WTC11 (cell line): ENCODE data around the gene TMEM198. TPM values are rescaled to one million over a fixed set of nuclear protein-coding genes. Genes with fewer than 3 reads are reported as not detected.

Experiments used
- ATAC-seq: fragments of 200-7000 bp; cut with Tn5 transposase; 2 replicates; pipeline ENCODE4 v1.10.0; 2021; ENCODE audit warnings: mild to moderate bottlenecking, moderate library complexity
- CTCF ChIA-PET: fragments of 300-600 bp; sonication (Branson Sonifier 250); formaldehyde crosslinking; loops from one replicate; lab custom pipeline; 2021; ENCODE audit warnings: antibody characterized with exemption; lab: Charles Lee
- POLR2A ChIA-PET: fragments of 350-600 bp; sonication (Branson Sonifier 250); formaldehyde crosslinking; loops from one replicate; lab custom pipeline; 2021; ENCODE audit warnings: antibody characterized with exemption; lab: Charles Lee
- DNase-seq: peaks from one replicate; pipeline ENCODE4 v3.0.0; 2021; ENCODE audit warnings: low spot score
- H3K27ac Mint-ChIP-seq: 2 replicates; pipeline ENCODE4 v1.8.0; 2021; ENCODE audit warnings: mixed read lengths
- H3K27me3 Mint-ChIP-seq: 2 replicates; pipeline ENCODE4 v1.8.0; 2021; ENCODE audit warnings: low read depth, mild to moderate bottlenecking, moderate library complexity, mixed read lengths
- H3K36me3 Mint-ChIP-seq: 2 replicates; pipeline ENCODE4 v1.8.0; 2021; ENCODE audit warnings: mixed read lengths
- H3K4me1 Mint-ChIP-seq: 2 replicates; pipeline ENCODE4 v1.8.0; 2022; ENCODE audit warnings: mixed read lengths
- H3K4me3 Mint-ChIP-seq: 2 replicates; pipeline ENCODE4 v1.8.0; 2021; ENCODE audit warnings: mild to moderate bottlenecking, moderate library complexity, mixed read lengths
- H3K9me3 Mint-ChIP-seq: 2 replicates; pipeline ENCODE4 v1.8.0; 2021; ENCODE audit warnings: mixed read lengths
- ATF1 ChIP-seq: sonication (generic); formaldehyde crosslinking; IDR thresholded peaks from 2 replicates; pipeline ENCODE4 v1.8.1; 2023; ENCODE audit warnings: mild to moderate bottlenecking, moderate library complexity, missing genetic modification reagents
- CREM ChIP-seq: sonication (generic); formaldehyde crosslinking; IDR thresholded peaks from 2 replicates; pipeline ENCODE4 v1.8.1; 2022; ENCODE audit warnings: mild to moderate bottlenecking, missing genetic modification reagents, moderate library complexity
- FOXK1 ChIP-seq: sonication (generic); formaldehyde crosslinking; IDR thresholded peaks from 2 replicates; pipeline ENCODE4 v1.8.0; 2022; ENCODE audit warnings: mild to moderate bottlenecking, moderate library complexity, missing genetic modification reagents
- HMGA2 ChIP-seq: fragments of 250-450 bp; sonication (Bioruptor Pico); IDR thresholded peaks from 2 replicates; pipeline ENCODE4 v1.4.0; 2021; ENCODE audit warnings: mild to moderate bottlenecking, moderate library complexity
- JUN ChIP-seq: sonication (generic); formaldehyde crosslinking; IDR thresholded peaks from 2 replicates; pipeline ENCODE4 v1.8.0; 2023; ENCODE audit warnings: mild to moderate bottlenecking, missing genetic modification reagents
- NFATC4 ChIP-seq: fragments of 250-450 bp; sonication (Bioruptor Pico); IDR thresholded peaks from 2 replicates; pipeline ENCODE4 v1.9.0; 2021; ENCODE audit warnings: mild to moderate bottlenecking
- NFYB ChIP-seq: sonication (generic); formaldehyde crosslinking; conservative IDR thresholded peaks from 2 replicates; pipeline ENCODE4 v1.8.0; 2022; ENCODE audit warnings: low read depth, missing genetic modification reagents
- NR1H2 ChIP-seq: sonication (generic); formaldehyde crosslinking; IDR thresholded peaks from 2 replicates; pipeline ENCODE4 v1.9.0; 2021; ENCODE audit warnings: mild to moderate bottlenecking, moderate library complexity, missing genetic modification reagents
- PRRX2 ChIP-seq: fragments of 250-450 bp; sonication (Bioruptor Pico); IDR thresholded peaks from 2 replicates; pipeline ENCODE4 v1.8.0; 2021; ENCODE audit warnings: mild to moderate bottlenecking
- RELA ChIP-seq: sonication (generic); formaldehyde crosslinking; IDR thresholded peaks from 2 replicates; pipeline ENCODE4 v1.8.1; 2022; ENCODE audit warnings: missing genetic modification reagents, mild to moderate bottlenecking, borderline replicate concordance
- SMAD3 ChIP-seq: sonication (generic); formaldehyde crosslinking; IDR thresholded peaks from 2 replicates; pipeline ENCODE4 v1.8.0; 2022; ENCODE audit warnings: missing genetic modification reagents, mild to moderate bottlenecking, borderline replicate concordance
- SOX15 ChIP-seq: fragments of 250-450 bp; sonication (Bioruptor Pico); IDR thresholded peaks from 2 replicates; pipeline ENCODE4 v1.9.0; 2021; ENCODE audit warnings: mild to moderate bottlenecking
- total RNA-seq: library from RNA; stranded (reverse); gene quantifications from 3 replicates; pipeline ENCODE4 v1.2.3, GENCODE V29; 2021
- TF ChIP-seq, protein P1 (sequence below): sonication (generic); formaldehyde crosslinking; IDR thresholded peaks from 2 replicates; pipeline ENCODE4 v1.8.1; 2022; ENCODE audit warnings: low read depth, missing genetic modification reagents, borderline replicate concordance
- TF ChIP-seq, protein P2 (sequence below): fragments of 250-450 bp; sonication (Bioruptor Pico); IDR thresholded peaks from 2 replicates; pipeline ENCODE4 v1.9.0; 2021; ENCODE audit warnings: mild to moderate bottlenecking
- TF ChIP-seq, protein P3 (sequence below): sonication (generic); formaldehyde crosslinking; IDR thresholded peaks from 2 replicates; pipeline ENCODE4 v1.8.1; 2023; ENCODE audit warnings: mild to moderate bottlenecking, missing genetic modification reagents, moderate library complexity
- TF ChIP-seq, protein P4 (sequence below): fragments of 250-450 bp; sonication (Bioruptor Pico); IDR thresholded peaks from 2 replicates; pipeline ENCODE4 v2.1.2; 2022; ENCODE audit warnings: mild to moderate bottlenecking, moderate library complexity
- TF ChIP-seq, protein P5 (sequence below): fragments of 250-450 bp; sonication (Bioruptor Pico); conservative IDR thresholded peaks from 2 replicates; pipeline ENCODE4 v1.9.0; 2021; ENCODE audit warnings: mild to moderate bottlenecking
- TF ChIP-seq, protein P6 (sequence below): sonication (generic); formaldehyde crosslinking; IDR thresholded peaks from 2 replicates; pipeline ENCODE4 v1.8.1; 2023; ENCODE audit warnings: mild to moderate bottlenecking, missing genetic modification reagents

TMEM198 gene
- total RNA-seq, 1 experiment from 2014 or later: 7.1 TPM

DNA sequence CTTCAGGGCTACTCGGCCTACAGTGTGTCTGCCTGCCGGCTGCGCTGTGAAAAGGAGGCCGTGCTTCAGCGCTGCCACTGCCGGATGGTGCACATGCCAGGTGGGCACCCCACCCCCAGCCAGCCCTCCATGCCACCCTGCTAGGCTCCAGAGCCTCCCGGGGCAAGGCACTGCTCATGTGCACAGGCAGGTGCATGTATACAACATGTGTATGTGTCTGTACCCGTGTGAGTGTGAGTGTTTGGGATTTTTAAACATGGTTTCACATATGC is 11.5 kb upstream of the TMEM198 start:
- ChIA-PET CTCF (interaction anchor here (1.1 to 41.3 kb wide), 7 partner anchors 9 to 129 kb away, joined by 3 to 2316 read pairs (median 104); partner anchors contain the start of genes ASIC4 and GMPPA), POLR2A (no interaction called here)
- no peak overlapping the region for H3K27ac Mint-ChIP-seq
- no peak overlapping the region for H3K4me3 Mint-ChIP-seq
- no peaks in the 10 kb centered on the region for H3K36me3 Mint-ChIP-seq
- TF ChIP-seq NR1H2 (CRISPR knock-in tag) (no peak), NFATC4 (no peak), PRRX2 (CRISPR knock-in tag) (no peak), NFYB (CRISPR knock-in tag) (no peak), CREM (CRISPR knock-in tag) (no peak), RELA (CRISPR knock-in tag) (no peak), ATF1 (CRISPR knock-in tag) (no peak), SOX15 (CRISPR knock-in tag) (no peak), HMGA2 (no peak), SMAD3 (CRISPR knock-in tag) (no peak), FOXK1 (no peak), JUN (CRISPR knock-in tag) (no peak)
- TF ChIP-seq, protein P1, sequence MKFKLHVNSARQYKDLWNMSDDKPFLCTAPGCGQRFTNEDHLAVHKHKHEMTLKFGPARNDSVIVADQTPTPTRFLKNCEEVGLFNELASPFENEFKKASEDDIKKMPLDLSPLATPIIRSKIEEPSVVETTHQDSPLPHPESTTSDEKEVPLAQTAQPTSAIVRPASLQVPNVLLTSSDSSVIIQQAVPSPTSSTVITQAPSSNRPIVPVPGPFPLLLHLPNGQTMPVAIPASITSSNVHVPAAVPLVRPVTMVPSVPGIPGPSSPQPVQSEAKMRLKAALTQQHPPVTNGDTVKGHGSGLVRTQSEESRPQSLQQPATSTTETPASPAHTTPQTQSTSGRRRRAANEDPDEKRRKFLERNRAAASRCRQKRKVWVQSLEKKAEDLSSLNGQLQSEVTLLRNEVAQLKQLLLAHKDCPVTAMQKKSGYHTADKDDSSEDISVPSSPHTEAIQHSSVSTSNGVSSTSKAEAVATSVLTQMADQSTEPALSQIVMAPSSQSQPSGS (CRISPR knock-in tag): no peak
- TF ChIP-seq, protein P2, sequence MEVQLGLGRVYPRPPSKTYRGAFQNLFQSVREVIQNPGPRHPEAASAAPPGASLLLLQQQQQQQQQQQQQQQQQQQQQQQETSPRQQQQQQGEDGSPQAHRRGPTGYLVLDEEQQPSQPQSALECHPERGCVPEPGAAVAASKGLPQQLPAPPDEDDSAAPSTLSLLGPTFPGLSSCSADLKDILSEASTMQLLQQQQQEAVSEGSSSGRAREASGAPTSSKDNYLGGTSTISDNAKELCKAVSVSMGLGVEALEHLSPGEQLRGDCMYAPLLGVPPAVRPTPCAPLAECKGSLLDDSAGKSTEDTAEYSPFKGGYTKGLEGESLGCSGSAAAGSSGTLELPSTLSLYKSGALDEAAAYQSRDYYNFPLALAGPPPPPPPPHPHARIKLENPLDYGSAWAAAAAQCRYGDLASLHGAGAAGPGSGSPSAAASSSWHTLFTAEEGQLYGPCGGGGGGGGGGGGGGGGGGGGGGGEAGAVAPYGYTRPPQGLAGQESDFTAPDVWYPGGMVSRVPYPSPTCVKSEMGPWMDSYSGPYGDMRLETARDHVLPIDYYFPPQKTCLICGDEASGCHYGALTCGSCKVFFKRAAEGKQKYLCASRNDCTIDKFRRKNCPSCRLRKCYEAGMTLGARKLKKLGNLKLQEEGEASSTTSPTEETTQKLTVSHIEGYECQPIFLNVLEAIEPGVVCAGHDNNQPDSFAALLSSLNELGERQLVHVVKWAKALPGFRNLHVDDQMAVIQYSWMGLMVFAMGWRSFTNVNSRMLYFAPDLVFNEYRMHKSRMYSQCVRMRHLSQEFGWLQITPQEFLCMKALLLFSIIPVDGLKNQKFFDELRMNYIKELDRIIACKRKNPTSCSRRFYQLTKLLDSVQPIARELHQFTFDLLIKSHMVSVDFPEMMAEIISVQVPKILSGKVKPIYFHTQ (CRISPR knock-in tag): no peak
- TF ChIP-seq, protein P3, sequence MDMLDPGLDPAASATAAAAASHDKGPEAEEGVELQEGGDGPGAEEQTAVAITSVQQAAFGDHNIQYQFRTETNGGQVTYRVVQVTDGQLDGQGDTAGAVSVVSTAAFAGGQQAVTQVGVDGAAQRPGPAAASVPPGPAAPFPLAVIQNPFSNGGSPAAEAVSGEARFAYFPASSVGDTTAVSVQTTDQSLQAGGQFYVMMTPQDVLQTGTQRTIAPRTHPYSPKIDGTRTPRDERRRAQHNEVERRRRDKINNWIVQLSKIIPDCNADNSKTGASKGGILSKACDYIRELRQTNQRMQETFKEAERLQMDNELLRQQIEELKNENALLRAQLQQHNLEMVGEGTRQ: no peak
- TF ChIP-seq, protein P4, sequence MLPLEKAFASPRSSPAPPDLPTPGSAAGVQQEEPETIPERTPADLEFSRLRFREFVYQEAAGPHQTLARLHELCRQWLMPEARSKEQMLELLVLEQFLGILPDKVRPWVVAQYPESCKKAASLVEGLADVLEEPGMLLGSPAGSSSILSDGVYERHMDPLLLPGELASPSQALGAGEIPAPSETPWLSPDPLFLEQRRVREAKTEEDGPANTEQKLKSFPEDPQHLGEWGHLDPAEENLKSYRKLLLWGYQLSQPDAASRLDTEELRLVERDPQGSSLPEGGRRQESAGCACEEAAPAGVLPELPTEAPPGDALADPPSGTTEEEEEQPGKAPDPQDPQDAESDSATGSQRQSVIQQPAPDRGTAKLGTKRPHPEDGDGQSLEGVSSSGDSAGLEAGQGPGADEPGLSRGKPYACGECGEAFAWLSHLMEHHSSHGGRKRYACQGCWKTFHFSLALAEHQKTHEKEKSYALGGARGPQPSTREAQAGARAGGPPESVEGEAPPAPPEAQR (CRISPR knock-in tag): no peak
- TF ChIP-seq, protein P5, sequence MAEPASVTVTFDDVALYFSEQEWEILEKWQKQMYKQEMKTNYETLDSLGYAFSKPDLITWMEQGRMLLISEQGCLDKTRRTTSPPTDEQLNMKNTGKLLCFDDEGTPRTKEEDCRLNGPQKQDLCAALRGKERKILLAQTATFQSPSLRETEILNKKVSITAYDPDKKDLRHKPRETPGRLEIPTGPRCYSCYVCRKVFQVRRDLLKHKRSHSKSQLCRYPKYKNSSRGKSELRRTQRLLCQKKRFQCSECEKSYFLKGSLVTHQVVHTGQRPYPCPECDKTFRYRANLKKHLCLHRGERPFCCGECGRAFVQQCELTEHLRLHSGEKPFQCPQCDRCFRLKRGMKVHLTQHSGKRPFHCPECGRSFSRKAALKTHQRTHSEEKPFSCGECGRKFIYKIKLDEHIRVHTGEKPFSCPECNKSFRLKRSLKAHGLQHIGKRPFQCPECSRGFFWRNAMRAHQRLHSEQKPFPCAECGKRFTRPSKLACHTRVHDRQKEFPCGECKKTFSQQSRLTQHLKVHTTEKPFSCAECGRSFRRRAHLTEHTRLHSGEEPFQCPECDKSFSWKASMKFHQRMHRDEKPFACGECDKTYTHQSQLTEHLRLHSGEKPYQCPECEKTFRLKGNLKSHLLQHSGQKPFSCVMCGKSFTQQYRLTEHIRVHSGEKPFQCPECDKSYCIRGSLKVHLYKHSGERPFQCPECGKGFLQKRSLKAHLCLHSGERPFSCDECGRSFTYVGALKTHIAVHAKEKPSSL (CRISPR knock-in tag): no peak
- TF ChIP-seq, all 79 proteins: peak for 0
- peaks cover 21% of the 10 kb centered on the region for H3K4me1 Mint-ChIP-seq
- ATAC-seq (no peak), DNase-seq (no peak)
- H3K27me3 Mint-ChIP-seq: peaks cover 38% of the 10 kb centered on the region
- no peaks in the 10 kb centered on the region for H3K9me3 Mint-ChIP-seq

DNA sequence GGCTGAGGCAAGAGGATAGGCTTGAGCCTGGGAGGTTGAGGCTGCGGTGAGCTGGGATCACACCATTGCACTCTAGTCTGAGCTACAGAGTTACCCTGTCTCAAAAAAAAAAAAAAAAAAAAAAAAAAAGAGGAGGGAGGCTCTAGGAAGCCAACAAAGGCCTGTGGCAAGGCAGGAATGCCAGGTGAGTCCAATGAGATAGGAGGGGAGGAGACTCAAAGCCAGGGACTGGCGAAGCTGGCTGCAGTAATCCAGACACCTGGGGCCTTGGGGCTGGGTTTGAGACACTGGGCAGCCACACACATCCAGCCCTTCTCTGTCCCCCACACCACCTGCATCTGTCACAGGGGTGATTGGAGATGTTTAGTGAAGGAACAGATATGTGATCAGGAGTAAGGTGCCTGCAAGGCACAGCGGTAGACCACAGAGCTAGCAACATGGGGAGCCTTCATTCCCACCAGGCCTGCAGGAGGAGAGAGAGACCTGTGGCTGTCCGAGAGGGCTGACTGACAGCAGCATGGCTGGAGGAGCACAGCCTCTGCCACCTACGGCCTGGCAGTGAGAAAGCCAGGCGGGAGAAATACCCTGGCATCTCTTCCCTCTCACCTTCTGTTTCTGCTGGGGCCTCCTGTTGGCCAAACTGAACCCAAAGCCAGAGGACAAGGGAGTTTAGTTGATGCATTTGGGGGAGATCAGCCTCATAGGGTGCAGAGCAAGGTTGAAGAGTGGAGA is 9.7 kb upstream of the TMEM198 start:
- ATAC-seq (peak; percentile 6), DNase-seq (no peak)
- TF ChIP-seq, protein P6, sequence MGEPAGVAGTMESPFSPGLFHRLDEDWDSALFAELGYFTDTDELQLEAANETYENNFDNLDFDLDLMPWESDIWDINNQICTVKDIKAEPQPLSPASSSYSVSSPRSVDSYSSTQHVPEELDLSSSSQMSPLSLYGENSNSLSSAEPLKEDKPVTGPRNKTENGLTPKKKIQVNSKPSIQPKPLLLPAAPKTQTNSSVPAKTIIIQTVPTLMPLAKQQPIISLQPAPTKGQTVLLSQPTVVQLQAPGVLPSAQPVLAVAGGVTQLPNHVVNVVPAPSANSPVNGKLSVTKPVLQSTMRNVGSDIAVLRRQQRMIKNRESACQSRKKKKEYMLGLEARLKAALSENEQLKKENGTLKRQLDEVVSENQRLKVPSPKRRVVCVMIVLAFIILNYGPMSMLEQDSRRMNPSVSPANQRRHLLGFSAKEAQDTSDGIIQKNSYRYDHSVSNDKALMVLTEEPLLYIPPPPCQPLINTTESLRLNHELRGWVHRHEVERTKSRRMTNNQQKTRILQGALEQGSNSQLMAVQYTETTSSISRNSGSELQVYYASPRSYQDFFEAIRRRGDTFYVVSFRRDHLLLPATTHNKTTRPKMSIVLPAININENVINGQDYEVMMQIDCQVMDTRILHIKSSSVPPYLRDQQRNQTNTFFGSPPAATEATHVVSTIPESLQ (CRISPR knock-in tag): no peak
- Mint-ChIP-seq H3K4me3 (no peak overlapping the region), H3K9me3 (no peaks in the 10 kb centered on the region), H3K4me1 (peaks cover 32% of the 10 kb centered on the region), H3K27me3 (peaks cover 22% of the 10 kb centered on the region), H3K27ac (no peak overlapping the region), H3K36me3 (peaks cover 5% of the 10 kb centered on the region; the same call in 1 of the 2 replicates)
- ChIA-PET CTCF (interaction anchor here (0.6 to 41.3 kb wide), 8 partner anchors 24 to 554 kb away, joined by 3 to 2316 read pairs (median 4); partner anchors contain the start of gene GMPPA), POLR2A (interaction anchor here (0.6 kb wide), 2 partner anchors 147 to 169 kb away, joined by 3 to 6 read pairs; no protein-coding TSS in a partner anchor)
